Hepatocyte (in vitro differentiated cells): Measurements from ENCODE around the gene GIMAP5.

ENCODE experiments used
- CTCF ChIP-seq: fragments of 200-600 bp; sonication (generic); IDR thresholded peaks from 2 replicates; pipeline ENCODE4 v1.5.1; 2016; ENCODE audit warnings: antibody characterized with exemption, mild to moderate bottlenecking; ENCODE audit not compliant: poor library complexity
- EZH2 ChIP-seq: fragments of 200-600 bp; sonication (generic); IDR thresholded peaks from 2 replicates; pipeline ENCODE4 v1.6.1; 2016; ENCODE audit warnings: antibody characterized with exemption, mild to moderate bottlenecking, borderline replicate concordance
- EZH2phosphoT487 ChIP-seq: fragments of 200-600 bp; sonication (generic); IDR thresholded peaks from one replicate; pipeline ENCODE4 v1.6.1; 2018; ENCODE audit warnings: antibody characterized with exemption, mild to moderate bottlenecking, low read depth, moderate library complexity; ENCODE audit not compliant: unreplicated experiment, severe bottlenecking

DNA sequence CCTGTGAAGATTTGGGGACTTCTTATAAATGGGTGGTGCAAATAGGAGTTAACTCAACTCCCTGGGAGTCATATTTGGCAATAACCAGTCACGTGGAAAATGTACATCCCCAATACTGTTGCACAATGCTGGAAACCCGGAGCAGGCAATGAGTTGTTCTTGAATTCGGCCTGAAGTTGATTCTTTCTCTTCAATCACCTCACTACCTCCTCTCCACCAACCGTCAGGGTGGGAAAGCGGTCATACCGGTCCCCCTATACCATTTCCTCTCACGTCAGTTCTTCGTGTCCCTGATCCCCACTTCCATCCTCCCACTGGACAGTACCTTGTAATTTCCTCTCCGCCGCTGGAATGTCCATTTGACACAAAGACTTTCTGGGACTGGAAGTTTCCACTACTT, 2.8 kb downstream of the GIMAP5 start:
- TF ChIP-seq CTCF (no peak), EZH2phosphoT487 (no peak), EZH2 (no peak)
